ENCODE data around the gene CTDP1. TPM values are rescaled to one million over a fixed set of nuclear protein-coding genes. Genes with fewer than 3 reads are reported as not detected.
"Not testable (repeated sequence)": the region's sequence is repeated elsewhere in the genome, so short reads cannot be mapped to it uniquely, and the experiment has no call there.

Gene CTDP1
- total RNA-seq, 1 donor from 2014 or later, result 9.4 TPM

DNA sequence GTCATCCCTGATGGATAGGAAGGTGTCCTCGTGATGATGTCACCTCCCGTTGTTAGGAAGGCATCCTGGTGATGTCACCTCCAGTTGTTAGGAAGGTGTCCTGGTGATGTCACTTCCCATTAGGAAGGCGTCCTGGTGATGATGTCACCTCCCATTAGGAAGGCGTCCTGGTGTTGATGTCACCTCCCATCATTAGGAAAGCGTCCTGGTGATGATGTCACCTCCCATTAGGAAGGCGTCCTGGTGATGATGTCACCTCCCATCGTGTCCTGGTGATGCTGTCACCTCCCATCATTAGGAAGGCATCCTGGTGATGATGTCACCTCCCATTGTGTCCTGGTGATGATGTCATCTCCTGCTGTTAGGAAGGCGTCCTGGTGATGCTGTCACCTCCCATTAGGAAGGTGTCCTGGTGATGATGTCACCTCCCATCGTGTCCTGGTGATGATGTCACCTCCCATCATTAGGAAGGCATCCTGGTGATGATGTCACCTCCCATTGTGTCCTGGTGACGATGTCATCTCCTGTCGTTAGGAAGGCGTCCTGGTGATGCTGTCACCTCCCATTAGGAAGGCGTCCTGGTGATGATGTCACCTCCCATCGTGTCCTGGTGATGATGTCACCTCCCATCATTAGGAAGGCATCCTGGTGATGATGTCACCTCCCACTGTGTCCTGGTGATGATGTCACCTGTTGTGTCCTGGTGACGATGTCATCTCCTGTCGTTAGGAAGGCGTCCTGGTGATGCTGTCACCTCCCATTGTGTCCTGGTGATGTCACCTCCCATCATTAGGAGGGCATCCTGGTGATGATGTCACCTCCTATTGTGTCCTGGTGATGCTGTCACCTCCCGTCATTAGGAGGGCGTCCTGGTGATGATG, 40.1 kb downstream of the CTDP1 start:
- not testable (repeated sequence) for H3K27ac ChIP-seq (ENCODE audit: low read depth, low read length); H3K4me3 ChIP-seq (ENCODE audit: low read length in 3 of 3); H3K4me1 ChIP-seq (ENCODE audit: control insufficient read depth in 3 of 3, insufficient read depth in 3 of 3, low read length in 3 of 3); H3K27me3 ChIP-seq (ENCODE audit: control insufficient read depth in 3 of 3, insufficient read depth in 3 of 3, low read length in 3 of 3); H3K9ac ChIP-seq (ENCODE audit: low read depth in 1 of 3, low read length in 3 of 3); H3K9me3 ChIP-seq (ENCODE audit: control insufficient read depth in 3 of 3, low read length in 3 of 3)
- peaks cover 38 to 57% (median 51%) of the 10 kb centered on the region in 3 donors for H3K36me3 ChIP-seq (ENCODE audit: control insufficient read depth in 3 of 3, insufficient read depth in 3 of 3, low read length in 3 of 3)

DNA sequence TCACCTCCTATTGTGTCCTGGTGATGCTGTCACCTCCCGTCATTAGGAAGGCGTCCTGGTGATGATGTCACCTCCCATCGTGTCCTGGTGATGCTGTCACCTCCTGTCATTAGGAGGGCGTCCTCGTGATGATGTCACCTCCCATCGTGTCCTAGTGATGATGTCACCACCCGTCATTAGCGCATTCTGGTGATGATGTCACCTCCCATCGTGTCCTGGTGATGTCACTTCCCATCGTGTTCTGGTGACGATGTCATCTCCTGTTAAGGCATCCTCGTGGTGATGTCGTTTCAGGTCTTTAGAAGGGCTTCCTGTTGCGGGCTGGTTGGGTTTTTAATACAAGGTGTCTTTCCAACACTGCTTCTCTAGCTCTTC, 40.7 kb downstream of the CTDP1 start:
- H3K9ac ChIP-seq (ENCODE audit: low read depth in 1 of 3, low read length in 3 of 3), result no peak overlapping the region
- H3K4me3 ChIP-seq (ENCODE audit: low read length in 3 of 3), result no peak overlapping the region

DNA sequence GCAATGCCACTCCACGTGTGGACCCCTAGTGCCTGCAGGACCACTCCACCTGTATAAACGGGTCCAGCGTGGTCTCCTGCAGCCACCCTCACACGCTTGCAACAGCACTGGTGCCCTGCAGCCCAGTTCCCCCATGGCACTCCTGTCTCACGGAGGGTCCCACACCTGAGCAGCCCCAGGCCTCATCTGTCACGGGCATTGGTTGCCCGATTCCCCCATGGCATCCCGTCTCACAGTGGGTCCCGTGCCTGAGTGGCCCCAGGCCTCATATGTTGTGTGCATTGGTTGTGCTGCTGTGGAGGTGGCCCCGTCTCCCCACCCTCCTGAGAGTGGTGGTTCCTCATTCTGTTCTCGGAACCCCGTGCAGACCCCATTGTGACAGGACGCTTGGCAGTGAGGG, 43.4 kb downstream of the CTDP1 start:
- Histone ChIP-seq H3K4me3 (ENCODE audit: low read length in 3 of 3) (no peak overlapping the region), H3K4me1 (ENCODE audit: control insufficient read depth in 3 of 3, insufficient read depth in 3 of 3, low read length in 3 of 3) (peaks cover 0 to 6% (median 0%) of the 10 kb centered on the region in 3 donors), H3K36me3 (ENCODE audit: control insufficient read depth in 3 of 3, insufficient read depth in 3 of 3, low read length in 3 of 3) (peaks cover 25 to 40% (median 39%) of the 10 kb centered on the region in 3 donors)

More for the DNA sequence above, 40.7 kb downstream of the CTDP1 start:
- Histone ChIP-seq H3K36me3 (ENCODE audit: control insufficient read depth in 3 of 3, insufficient read depth in 3 of 3, low read length in 3 of 3) (peaks cover 33 to 52% (median 45%) of the 10 kb centered on the region in 3 donors), H3K9me3 (ENCODE audit: control insufficient read depth in 3 of 3, low read length in 3 of 3) (no peaks in the 10 kb centered on the region), H3K4me1 (ENCODE audit: control insufficient read depth in 3 of 3, insufficient read depth in 3 of 3, low read length in 3 of 3) (peaks cover 0 to 6% (median 0%) of the 10 kb centered on the region in 3 donors), H3K27me3 (ENCODE audit: control insufficient read depth in 3 of 3, insufficient read depth in 3 of 3, low read length in 3 of 3) (no peaks in the 10 kb centered on the region), H3K27ac (ENCODE audit: low read depth, low read length) (no peak overlapping the region)

DNA sequence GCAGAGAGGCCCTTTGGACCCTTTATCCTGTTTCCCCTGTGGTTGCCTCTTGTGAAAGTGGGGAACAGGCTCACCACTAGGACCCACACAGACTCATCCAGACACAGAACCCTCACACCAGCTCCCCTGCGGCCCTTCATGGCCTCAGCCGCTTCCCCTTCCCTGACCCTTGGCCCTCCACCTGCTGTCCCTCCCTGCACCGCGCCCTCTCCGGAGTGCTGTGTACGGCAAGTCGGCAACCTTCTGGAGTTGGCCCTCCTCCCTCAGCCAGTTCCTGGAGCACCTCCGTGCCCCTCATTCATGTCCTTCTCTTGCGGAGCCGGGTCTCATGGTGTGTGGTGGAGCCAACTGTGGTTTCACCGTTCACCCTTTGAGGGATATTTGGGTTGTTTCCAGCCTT, 44.0 kb downstream of the CTDP1 start:
- no peak overlapping the region for H3K27ac ChIP-seq (ENCODE audit: low read depth, low read length)
- no peak overlapping the region for H3K4me3 ChIP-seq (ENCODE audit: low read length in 3 of 3)
- H3K36me3 ChIP-seq (ENCODE audit: control insufficient read depth in 3 of 3, insufficient read depth in 3 of 3, low read length in 3 of 3), result peaks cover 24 to 38% (median 35%) of the 10 kb centered on the region in 3 donors
- H3K9me3 ChIP-seq (ENCODE audit: control insufficient read depth in 3 of 3, low read length in 3 of 3), result peaks cover 0 to 2% (median 0%) of the 10 kb centered on the region in 3 donors
- no peak overlapping the region for H3K9ac ChIP-seq (ENCODE audit: low read depth in 1 of 3, low read length in 3 of 3)
- H3K4me1 ChIP-seq (ENCODE audit: control insufficient read depth in 3 of 3, insufficient read depth in 3 of 3, low read length in 3 of 3), result peaks cover 0 to 6% (median 0%) of the 10 kb centered on the region in 3 donors
- no peaks in the 10 kb centered on the region for H3K27me3 ChIP-seq (ENCODE audit: control insufficient read depth in 3 of 3, insufficient read depth in 3 of 3, low read length in 3 of 3)

More for the DNA sequence above, 43.4 kb downstream of the CTDP1 start:
- peaks cover 0 to 2% (median 0%) of the 10 kb centered on the region in 3 donors for H3K9me3 ChIP-seq (ENCODE audit: control insufficient read depth in 3 of 3, low read length in 3 of 3)
- no peaks in the 10 kb centered on the region for H3K27me3 ChIP-seq (ENCODE audit: control insufficient read depth in 3 of 3, insufficient read depth in 3 of 3, low read length in 3 of 3)
- no peak overlapping the region for H3K9ac ChIP-seq (ENCODE audit: low read depth in 1 of 3, low read length in 3 of 3)
- H3K27ac ChIP-seq (ENCODE audit: low read depth, low read length), result no peak overlapping the region

DNA sequence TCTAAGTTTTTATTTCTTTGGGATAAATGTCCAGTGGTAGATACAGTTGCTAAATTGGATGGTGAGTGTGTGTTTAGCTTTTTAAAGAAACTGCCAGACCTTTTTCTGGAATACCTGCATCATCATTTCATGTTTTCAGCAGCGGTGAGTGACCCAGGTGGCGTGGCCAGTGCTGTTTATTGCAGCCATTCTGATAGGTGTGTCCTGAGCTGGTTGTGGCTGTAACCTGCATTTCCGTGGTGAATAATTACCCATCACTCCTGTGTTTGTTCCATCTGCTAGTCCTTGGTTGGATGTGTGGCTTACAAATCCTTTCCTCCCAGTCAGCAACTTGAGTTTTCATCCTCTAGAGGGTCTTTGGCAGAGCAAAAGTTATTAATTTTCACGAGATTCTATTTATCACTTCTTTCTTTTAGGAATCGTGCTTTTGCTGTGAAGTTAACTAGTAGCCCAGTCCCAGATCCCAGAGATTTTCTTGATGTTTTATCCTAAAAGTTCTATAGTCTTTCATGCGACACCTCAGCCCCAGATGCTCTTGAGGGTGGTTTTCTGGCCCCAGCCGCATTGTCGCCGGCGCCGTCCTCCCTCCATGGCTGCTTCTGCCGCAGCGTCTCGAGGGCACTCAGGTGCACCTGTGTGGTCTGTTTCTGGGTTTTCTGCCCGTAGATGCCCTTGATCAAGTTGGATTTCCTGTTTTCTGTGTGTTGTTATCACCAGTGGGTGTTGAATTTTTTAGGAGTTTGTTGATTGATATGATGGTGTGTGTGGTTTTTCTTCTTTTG, 44.9 kb downstream of the CTDP1 start:
- Histone ChIP-seq H3K4me1 (ENCODE audit: control insufficient read depth in 3 of 3, insufficient read depth in 3 of 3, low read length in 3 of 3) (peaks cover 0 to 6% (median 0%) of the 10 kb centered on the region in 3 donors), H3K36me3 (ENCODE audit: control insufficient read depth in 3 of 3, insufficient read depth in 3 of 3, low read length in 3 of 3) (peaks cover 27 to 38% (median 36%) of the 10 kb centered on the region in 3 donors), H3K27ac (ENCODE audit: low read depth, low read length) (no peak overlapping the region), H3K9me3 (ENCODE audit: control insufficient read depth in 3 of 3, low read length in 3 of 3) (peaks cover 0 to 2% (median 0%) of the 10 kb centered on the region in 3 donors), H3K9ac (ENCODE audit: low read depth in 1 of 3, low read length in 3 of 3) (no peak overlapping the region), H3K27me3 (ENCODE audit: control insufficient read depth in 3 of 3, insufficient read depth in 3 of 3, low read length in 3 of 3) (no peaks in the 10 kb centered on the region), H3K4me3 (ENCODE audit: low read length in 3 of 3) (no peak overlapping the region)

DNA sequence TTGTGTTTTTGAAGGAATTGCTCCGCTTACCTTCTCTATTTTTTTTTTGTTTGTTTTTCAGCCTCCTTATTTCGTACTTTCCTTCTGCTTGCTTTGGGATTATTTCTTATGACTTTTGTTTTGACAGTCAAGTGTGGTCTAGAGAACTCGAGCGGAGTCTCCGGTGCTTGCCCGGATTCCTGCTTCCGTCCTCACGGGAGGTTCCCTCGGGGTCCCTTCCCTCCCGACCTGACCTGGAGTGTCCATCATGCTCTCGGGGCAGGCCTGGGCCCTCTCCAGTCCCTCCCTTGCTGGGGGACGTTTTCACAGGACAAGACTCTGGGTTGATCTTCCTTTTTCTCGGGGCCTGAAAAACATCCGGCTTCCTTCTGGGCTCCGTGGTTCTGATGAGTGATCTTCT, 45.9 kb downstream of the CTDP1 start:
- Histone ChIP-seq H3K36me3 (ENCODE audit: control insufficient read depth in 3 of 3, insufficient read depth in 3 of 3, low read length in 3 of 3) (peaks cover 25 to 38% (median 31%) of the 10 kb centered on the region in 3 donors), H3K9me3 (ENCODE audit: control insufficient read depth in 3 of 3, low read length in 3 of 3) (peaks cover 0 to 2% (median 0%) of the 10 kb centered on the region in 3 donors), H3K4me1 (ENCODE audit: control insufficient read depth in 3 of 3, insufficient read depth in 3 of 3, low read length in 3 of 3) (peaks cover 0 to 6% (median 0%) of the 10 kb centered on the region in 3 donors), H3K4me3 (ENCODE audit: low read length in 3 of 3) (no peak overlapping the region), H3K9ac (ENCODE audit: low read depth in 1 of 3, low read length in 3 of 3) (no peak overlapping the region), H3K27me3 (ENCODE audit: control insufficient read depth in 3 of 3, insufficient read depth in 3 of 3, low read length in 3 of 3) (no peaks in the 10 kb centered on the region), H3K27ac (ENCODE audit: low read depth, low read length) (no peak overlapping the region)

DNA sequence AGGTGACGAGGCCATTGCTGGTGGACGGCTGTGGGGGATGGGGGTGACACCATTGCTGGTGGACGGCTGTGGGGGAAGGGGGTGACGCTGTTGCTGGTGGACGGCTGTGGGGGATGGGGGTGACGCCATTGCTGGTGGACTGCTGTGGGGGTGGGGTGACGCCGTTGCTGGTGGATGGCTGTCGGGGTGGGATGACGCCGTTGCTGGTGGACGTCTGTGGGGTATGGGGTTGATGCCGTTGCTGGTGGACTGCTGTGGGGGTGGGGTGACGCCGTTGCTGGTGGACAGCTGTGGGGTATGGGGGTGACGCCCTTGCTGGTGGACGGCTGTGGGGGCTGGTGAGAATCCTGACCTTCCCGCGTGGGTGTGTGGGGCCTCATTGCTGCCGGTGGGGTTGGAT, 47.1 kb downstream of the CTDP1 start:
- Histone ChIP-seq H3K4me1 (ENCODE audit: control insufficient read depth in 3 of 3, insufficient read depth in 3 of 3, low read length in 3 of 3) (no peaks in the 10 kb centered on the region), H3K36me3 (ENCODE audit: control insufficient read depth in 3 of 3, insufficient read depth in 3 of 3, low read length in 3 of 3) (peaks cover 34 to 48% (median 37%) of the 10 kb centered on the region in 3 donors), H3K27ac (ENCODE audit: low read depth, low read length) (no peak overlapping the region), H3K4me3 (ENCODE audit: low read length in 3 of 3) (no peak overlapping the region), H3K9me3 (ENCODE audit: control insufficient read depth in 3 of 3, low read length in 3 of 3) (peaks cover 0 to 2% (median 2%) of the 10 kb centered on the region in 3 donors), H3K27me3 (ENCODE audit: control insufficient read depth in 3 of 3, insufficient read depth in 3 of 3, low read length in 3 of 3) (no peaks in the 10 kb centered on the region), H3K9ac (ENCODE audit: low read depth in 1 of 3, low read length in 3 of 3) (no peak overlapping the region)

DNA sequence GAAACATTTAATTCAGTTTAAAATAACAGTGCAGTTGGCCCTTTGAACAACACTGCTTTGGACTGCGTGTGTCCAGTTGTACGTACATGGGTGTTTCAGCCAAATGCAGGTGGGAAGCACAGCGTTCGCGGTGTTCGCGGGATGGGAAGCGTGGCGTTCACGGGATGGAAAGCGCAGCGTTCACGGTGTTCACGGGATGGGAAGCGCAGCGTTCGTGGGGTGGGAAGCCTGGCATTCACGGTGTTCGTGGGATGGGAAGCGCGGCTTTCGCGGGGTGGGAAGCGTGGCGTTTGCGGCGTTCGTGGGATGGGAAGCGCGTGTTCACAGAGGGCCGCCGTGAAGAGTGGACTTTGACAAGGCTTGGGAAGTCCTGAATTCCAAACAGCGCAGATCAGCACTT, 47.6 kb downstream of the CTDP1 start:
- Histone ChIP-seq H3K27me3 (ENCODE audit: control insufficient read depth in 3 of 3, insufficient read depth in 3 of 3, low read length in 3 of 3) (no peaks in the 10 kb centered on the region), H3K4me3 (ENCODE audit: low read length in 3 of 3) (no peak overlapping the region), H3K9ac (ENCODE audit: low read depth in 1 of 3, low read length in 3 of 3) (no peak overlapping the region), H3K27ac (ENCODE audit: low read depth, low read length) (no peak overlapping the region), H3K9me3 (ENCODE audit: control insufficient read depth in 3 of 3, low read length in 3 of 3) (peaks cover 2 to 5% (median 3%) of the 10 kb centered on the region in 3 donors), H3K4me1 (ENCODE audit: control insufficient read depth in 3 of 3, insufficient read depth in 3 of 3, low read length in 3 of 3) (no peaks in the 10 kb centered on the region), H3K36me3 (ENCODE audit: control insufficient read depth in 3 of 3, insufficient read depth in 3 of 3, low read length in 3 of 3) (peaks cover 39 to 52% (median 41%) of the 10 kb centered on the region in 3 donors)

DNA sequence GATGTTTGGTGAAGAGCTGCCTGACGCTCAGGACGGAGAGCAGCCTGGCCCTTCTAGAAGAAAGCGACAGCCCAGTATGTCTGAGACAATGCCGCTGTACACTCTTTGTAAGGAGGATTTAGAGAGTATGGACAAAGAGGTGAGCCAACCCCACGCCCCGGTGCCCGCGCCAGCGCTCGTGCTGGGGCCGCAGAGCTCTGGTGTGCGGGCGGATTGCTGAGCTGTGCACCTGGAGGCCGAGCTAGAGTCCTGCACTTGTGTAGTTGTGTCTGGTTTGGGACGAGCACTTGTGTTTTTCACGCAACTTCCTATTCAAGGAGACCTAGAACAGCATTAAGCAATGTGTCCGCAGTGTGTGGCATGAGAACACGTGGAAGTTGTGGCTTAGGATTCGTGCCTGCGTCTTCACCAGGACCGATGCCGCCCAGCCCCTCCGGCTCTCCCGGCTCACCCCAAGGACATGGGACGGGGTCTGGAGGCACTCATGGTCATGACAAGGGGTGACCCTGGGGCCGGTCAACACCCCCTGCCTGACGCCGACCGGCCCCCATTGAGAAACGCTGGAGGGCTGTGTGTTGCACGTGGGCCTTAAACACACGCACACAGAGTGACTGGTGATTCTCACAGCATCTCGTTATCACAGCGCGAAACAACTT, 49.5 kb downstream of the CTDP1 start:
- no peak overlapping the region for H3K27ac ChIP-seq (ENCODE audit: low read depth, low read length)
- H3K9ac ChIP-seq (ENCODE audit: low read depth in 1 of 3, low read length in 3 of 3), result no peak overlapping the region
- H3K36me3 ChIP-seq (ENCODE audit: control insufficient read depth in 3 of 3, insufficient read depth in 3 of 3, low read length in 3 of 3), result peaks cover 40 to 59% (median 47%) of the 10 kb centered on the region in 3 donors
- H3K4me3 ChIP-seq (ENCODE audit: low read length in 3 of 3), result no peak overlapping the region
- no peaks in the 10 kb centered on the region for H3K4me1 ChIP-seq (ENCODE audit: control insufficient read depth in 3 of 3, insufficient read depth in 3 of 3, low read length in 3 of 3)
- peaks cover 3 to 13% (median 13%) of the 10 kb centered on the region in 3 donors for H3K9me3 ChIP-seq (ENCODE audit: control insufficient read depth in 3 of 3, low read length in 3 of 3)
- H3K27me3 ChIP-seq (ENCODE audit: control insufficient read depth in 3 of 3, insufficient read depth in 3 of 3, low read length in 3 of 3), result no peaks in the 10 kb centered on the region
